ENCODE measurements around the gene RPL7L1.
"Not testable (repeated sequence)": the region's sequence is repeated elsewhere in the genome, so short reads cannot be mapped to it uniquely, and the experiment has no call there.

The RPL7L1 gene

DNA sequence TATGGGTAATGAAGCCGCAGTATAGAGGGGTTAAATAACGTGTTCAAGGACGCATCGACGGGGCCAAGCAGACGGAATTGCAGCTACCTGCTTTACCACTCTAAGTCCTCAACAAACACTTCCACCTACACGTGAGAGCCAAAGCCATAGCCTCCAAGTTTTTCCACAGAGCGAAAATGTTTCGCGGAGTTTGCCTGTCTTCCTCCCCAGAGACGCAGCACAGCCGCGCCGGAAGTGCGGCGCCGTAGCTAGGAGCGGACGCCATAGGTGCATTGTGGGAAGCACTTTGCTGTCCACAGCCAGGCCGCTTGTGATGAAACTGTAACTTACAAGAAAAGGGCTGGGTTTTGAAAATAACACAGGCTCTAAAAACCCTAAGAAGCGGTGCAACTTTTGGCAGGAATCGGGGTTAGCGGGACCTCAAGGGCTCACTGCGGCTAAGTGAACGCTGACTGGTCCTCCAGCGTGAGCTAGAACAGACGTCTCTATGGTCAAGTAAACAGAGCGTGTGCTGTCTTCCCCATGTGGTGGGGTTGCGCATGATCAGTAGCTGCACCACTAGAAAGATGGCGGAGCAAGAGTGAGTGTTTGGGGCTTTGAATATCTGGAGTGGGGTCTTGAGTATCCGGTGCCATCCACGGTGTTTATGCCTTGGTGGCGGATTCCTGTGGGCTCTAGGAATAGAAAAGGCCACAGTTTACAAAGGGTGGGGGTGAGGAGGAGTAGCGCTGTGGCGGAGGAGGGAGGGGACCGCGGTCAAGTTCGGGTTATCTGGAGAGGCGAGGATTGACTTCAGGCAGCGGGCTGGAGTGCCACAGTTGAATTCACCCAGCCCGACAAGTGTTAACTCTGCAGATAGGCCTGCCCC lies at the start of gene RPL7L1:
Gene RPL7L1 (plus strand): TSS at position 245 of the 868 bp plus-strand sequence. CDS start 295 bp downstream, at position 540.
- DNase-seq (ENCODE audit: low read depth), result peak; percentile 79

DNA sequence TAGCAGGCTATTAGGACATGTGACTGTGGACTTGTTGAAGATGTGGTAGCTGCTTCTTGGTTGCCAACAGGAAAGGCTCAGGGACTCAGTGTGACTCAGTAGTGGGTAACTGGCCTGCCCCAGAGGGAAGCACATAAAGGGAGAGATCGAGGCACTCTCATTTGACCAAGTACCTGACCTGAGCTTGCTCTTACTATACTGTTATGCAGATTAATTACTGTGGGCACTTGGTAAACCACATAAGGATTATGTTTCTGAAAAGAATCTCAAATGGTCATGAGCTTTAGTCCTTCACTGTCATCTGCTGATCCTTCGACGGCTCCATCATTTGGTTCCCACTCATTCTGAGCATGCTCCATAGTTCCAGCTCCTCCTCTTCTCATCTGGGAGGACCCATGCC lies 48.2 kb upstream of the RPL7L1 start:
- DNase-seq (ENCODE audit: low read depth), result no peak

DNA sequence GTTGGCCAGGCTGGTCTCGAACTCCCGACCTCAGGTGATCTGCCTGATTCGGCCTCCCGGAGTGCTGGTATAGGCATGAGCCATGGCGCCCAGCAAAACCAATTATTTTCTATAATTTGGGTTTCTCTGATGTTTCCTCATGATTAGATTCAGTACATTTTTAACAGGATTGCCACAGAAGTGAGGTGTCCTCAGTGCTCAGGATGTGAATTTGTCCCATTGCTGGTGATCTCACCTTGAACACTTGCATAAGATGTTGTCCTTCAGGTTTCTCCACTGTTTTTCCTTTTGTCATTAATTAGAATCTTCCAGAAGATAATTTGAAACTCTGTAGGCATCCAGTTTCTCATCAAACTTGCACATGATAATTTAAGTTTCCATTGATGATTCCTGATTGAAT lies 45.4 kb upstream of the RPL7L1 start:
- no peak for DNase-seq (ENCODE audit: low read depth)

DNA sequence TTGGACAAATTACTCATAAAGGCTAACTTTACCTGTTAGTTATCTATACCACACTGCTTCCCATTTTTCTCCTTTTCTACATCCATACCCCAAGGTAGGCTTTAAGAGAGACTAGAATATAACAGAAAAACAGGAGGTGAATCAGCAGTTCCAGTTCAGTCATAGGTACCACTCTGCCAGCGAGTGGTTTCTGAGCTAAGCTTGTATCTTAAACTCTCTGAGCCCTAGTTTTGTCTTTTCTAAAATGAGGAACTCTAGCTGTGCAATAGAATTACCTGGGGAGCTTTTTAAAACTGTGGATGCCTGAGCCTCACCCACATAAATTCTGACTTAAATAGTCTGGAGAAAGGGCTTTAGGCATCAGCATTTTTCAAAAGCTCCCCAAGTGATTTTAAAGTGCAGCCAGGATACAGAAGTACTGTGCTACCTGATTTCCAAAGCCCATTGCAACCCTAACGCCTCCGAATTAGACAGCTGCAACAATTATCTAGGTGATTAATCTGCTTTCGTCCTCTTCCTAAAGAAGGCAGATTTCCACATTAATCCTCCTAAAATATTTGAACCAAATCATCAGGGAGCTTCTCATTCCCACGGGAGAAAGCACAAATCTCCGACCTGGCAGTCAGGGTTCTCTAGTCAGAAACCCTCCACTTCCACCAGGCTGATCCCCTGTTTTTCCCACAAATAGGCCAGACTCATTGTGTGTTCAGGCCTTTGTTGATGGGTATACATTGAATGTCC lies 37.4 kb upstream of the RPL7L1 start:
- DNase-seq (ENCODE audit: low read depth), result no peak

DNA sequence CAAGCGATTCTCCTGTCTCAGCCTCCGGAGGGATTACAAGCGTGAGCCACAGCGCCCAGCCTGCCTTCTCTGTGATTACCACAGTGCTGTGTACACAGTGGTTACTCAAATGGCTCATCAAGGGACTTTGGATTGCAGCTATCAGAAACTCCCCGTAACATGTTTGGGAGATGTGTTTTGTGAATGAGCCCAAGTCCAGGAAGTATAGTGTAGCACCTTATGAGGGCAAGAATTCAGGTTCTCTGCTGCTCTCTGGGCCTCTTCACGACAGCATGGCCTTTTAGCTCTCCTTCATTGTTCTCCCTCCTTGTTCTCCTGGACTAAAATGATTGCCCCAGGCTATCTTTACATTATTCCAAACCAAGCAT lies 34.1 kb upstream of the RPL7L1 start:
- DNase-seq (ENCODE audit: low read depth), result no peak

DNA sequence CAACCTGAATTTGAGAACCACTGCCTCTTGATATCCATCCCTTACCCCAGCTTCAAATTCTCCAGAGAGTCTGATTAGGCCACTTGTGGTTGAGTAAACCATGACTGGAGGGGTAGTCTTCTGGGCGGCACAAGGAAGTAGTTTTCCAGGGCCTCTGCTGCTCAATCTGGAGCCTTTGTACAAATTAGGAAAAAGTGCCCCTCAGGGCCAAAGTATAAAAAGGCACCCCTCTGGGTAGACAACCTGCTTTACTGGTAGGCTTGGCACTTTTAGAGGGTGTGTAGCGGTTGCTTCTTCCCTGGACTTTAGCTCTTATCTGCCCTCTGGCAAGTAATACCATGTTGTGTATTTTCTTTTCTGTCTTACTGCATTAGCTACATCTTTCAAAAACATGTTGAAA lies 32.9 kb upstream of the RPL7L1 start:
- no peak for DNase-seq (ENCODE audit: low read depth)

DNA sequence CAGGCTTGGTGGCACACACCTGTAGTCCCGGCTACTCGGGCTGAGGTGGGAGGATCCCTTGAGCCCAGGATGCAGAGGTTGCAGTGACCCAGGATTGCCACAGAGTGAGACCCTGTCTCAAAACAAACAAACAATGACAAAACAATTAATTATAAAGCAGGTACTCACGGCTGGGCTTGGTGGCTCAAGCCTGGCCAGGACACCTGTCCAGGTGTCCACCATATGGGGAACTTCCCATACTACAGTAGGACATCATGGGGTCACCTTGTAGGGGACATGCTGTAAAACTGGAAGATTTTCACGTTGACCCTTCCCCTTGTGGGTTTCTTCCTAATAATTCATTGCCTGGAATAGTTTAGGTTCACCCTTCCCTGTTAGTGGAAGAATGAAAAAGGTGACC lies 30.7 kb upstream of the RPL7L1 start:
- no peak for DNase-seq (ENCODE audit: low read depth)

DNA sequence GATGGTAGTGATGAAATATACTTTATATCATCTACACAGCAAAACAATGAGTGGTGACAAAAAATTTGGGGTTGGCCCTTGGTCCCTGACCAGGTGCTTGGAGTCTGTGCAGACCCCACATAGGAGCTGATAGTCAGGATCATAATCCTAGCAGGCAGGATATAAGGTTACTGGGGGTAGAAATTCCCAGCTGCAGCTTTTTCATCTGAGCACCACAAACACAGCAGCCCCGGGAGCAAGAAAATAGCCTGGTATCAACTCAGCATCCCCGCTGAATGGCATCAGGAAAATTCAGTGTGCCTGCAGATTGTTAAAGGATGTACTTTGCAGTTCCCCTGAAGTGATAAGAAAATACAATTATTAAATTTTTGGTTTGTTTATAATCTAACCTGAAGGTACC lies 27.8 kb upstream of the RPL7L1 start:
- no peak for DNase-seq (ENCODE audit: low read depth)

DNA sequence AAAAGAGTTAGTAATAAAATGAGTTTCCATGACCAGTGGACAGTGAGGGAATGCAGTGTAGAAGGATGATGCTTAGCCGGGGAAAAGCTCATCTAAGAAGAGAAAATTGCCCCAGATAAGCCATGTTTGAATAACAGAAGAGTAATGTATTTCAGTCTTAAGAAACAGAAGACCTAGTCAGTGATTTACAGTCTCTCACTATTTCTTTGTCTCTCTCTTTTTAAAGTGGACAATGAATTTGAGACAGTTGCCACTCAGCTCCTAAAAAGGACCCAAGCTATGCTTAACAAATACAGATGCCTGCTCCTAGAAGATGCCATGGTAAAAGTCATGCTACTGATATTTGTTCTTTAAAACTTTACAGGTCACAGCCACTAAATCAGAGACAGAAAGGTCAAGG lies 19.4 kb upstream of the RPL7L1 start:
- DNase-seq (ENCODE audit: low read depth), result no peak

DNA sequence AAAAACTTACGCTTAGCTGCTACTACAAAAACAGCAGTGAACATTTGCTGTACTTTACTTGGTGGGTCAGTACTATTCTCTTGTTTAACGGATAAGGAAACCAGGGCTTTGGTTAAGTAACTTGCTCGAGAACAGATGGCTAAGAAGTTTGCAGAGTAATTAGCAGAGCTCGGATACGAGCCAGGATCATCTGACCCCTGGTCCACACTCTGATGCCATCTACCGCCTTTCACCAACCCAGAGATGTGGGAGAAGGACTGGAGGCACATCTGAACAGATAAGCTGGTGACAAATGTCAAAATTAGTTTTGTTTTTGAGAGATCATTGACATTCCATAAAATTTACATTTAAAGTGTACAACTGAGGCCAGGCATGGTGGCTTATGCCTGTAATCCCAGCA lies 18.9 kb upstream of the RPL7L1 start:
- DNase-seq (ENCODE audit: low read depth), result no peak

DNA sequence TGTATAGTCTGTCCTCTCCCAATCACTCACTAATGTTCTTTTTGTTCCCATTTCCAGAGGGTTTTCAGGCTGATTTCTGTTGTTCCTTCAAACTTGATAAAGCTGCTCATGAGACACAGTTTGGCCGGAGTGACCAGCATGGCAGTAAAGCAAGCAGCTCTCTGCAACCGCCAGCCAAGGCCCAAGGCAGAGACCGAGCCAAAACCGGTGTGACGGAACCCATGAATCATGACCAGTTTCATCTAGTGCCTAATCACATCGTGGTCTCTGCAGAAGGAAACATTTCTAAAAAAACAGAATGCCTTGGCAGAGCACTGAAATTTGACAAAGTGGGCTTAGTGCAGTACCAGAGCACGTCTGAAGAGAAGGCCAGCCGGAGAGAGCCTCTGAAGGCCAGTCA lies 14.8 kb upstream of the RPL7L1 start:
- DNase-seq (ENCODE audit: low read depth), result no peak

DNA sequence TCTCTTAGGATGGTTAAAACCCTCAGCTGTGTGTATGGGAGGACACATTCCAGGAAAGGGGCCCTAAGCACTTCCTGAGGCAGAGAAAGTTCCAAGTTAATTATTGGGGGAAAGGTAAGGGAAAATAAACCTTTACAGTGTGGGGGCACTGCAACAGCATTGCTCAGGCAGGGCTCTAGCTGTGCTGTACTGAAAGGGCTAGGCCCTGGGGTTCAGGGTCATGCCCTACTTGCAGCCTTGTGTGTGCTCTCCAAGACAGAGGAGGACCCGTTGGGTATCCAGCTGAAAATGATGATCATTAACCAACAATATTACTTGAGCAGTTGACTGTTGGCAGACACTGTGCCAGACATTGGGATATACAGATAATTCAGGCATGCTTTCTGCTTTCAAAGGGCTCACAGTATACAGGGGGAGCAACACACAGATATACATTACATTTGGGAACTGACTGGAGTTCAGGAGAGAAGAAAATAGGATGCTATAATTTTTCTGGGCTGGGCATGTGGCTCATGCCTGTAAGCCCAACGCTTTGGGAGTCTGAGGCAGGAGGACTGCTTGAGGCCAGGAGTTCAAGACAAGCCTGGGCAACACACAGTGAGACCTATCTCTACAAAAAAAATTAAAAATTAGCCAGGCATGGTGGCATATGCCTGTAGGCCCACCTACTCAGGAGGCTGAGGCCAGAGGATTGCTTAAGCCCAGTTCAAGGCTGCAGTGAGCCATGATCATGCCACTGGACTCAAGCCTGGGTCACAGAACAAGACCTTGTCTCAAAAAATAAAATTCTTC lies 9.1 kb upstream of the RPL7L1 start:
- DNase-seq (ENCODE audit: low read depth), result no peak

DNA sequence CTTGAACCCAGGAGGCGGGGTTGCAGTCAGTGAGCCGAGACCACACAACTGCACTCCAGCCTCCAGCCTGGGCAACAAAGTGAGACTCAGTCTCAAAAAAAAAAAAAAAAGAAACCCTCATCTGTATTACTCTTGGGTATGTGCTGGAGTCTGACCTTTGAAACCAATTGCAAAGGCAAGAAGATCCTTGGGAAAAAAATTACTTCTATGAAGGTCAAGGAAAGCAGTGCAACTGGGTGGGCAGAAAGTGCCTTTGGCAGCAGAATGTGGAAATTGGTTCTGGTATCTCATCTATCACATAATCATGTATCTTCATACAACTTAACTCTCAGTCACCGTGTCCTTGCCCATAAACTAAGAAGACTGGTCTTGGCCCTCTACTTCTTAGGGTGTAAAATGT lies 7.7 kb upstream of the RPL7L1 start:
- DNase-seq (ENCODE audit: low read depth), result no peak

DNA sequence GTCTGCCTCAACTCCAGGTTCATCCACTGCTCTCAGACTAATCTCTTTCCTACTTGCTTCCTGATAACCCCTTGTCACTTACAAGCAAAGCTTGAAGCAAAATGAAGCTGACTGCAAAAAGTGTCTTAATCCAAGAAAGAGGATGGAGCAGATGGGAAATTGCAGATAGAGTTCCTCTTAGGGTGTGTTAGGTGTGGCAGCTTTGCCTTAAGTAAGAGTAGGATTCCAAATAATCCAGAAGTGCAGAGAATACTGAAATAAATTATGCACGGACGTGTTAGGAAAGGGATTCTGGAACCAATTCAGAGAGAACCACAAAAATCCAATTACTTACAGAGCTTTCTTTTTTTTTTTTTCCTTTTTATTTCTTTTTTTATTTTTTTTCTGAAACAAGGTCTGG lies 6.1 kb upstream of the RPL7L1 start:
- DNase-seq (ENCODE audit: low read depth), result no peak

DNA sequence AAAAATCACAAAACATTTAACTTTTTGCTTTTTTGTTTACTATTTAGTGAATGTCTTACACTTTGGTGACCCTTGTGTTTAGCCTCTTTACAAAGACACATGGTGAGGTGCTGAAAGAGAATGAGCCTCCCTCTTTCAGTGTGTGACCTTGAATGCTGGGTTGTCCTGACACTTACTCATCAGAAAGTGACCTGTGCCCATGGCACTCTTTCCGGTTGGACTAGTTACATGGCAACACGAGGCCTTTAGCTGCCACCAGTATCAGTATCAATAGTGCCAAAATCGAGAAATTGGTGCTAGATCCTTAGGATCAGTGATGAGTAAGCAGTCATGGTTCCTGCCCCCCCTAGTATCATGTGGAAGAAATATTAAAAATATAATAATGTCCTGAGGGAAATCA lies 1.7 kb upstream of the RPL7L1 start:
- no peak for DNase-seq (ENCODE audit: low read depth)

DNA sequence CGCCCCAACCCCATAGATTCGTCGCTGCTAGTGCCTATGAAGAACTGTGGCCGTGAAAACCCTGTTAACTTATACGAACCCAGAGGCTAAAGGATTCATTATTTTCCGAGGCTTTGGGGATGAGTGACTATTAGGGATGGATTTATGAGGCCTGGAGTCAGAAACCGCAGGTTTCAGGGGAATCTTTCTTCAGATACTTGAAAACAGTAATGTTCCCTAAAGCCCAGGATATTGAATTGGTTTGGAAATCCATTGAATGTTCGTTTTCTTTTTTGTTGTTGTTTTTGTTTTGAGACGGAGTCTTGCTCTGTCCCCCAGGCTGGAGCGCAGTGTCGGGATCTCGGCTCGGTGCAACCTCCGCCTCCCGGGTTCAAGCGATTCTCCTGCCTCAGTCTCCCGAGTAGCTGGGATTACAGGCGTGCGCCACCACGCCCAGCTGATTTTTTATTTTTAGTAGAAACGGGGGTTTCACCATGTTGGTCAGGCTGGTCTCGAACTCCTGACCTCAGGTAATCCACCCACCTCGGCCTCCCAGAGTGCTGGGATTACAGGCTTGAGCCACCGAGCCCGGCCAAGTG lies 913 bp downstream of the RPL7L1 start:
- not testable (repeated sequence) for DNase-seq (ENCODE audit: low read depth)

DNA sequence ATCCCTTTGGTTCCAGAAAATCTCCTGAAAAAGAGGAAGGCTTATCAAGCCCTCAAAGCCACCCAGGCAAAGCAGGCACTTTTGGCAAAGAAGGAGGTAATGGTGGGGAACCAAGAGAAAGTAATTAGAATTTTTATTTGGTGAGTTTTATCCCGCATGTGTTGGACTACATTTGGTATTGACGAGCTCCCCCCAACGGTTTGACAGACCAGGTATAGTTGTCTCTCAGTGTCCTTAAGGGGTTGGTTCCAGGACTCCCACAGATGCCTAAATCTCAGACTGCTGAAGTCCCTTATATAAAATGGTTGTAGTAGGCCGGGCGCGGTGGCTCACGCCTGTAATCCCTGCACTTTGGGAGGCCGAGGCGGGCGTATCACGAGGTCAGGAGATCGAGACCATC lies 1.5 kb downstream of the RPL7L1 start:
- DNase-seq (ENCODE audit: low read depth), result not testable (repeated sequence)

DNA sequence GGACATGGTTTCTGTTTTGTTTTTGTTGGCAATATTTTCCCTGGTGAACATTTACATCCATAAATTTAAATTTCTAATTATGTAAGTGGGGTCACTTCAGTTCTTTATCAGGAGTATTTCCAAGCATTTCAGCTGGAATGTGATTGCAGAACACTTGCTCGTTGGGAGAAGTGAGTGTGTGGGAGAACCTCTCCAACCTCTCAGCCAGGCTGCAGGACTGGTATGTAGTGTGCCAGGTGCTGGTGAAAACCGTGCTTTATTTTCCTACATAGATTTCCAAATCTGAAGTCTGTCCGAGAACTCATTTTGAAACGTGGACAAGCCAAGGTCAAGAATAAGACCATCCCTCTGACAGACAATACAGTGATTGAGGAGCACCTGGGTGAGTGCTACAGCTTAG lies 6.3 kb downstream of the RPL7L1 start:
- no peak for DNase-seq (ENCODE audit: low read depth)

DNA sequence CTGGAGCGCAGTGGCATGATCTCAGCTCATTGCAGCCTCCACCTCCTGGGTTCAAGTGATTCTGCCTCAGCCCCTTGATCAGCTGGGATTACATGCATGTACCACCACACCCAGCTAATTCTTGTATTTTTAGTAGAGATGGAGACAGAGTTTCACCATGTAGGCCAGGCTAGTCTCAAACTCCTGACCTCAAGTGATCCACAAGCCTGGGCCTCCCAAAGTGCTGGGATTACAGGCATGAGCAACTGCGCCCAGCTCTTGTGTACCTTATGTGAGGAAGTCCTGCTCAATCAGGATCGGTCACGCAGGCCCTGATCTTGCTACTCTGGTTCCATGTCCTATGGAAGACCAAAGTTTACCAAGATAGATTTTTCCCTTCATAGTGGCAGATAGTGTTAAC lies 8.8 kb downstream of the RPL7L1 start:
- DNase-seq (ENCODE audit: low read depth), result not testable (repeated sequence)

DNA sequence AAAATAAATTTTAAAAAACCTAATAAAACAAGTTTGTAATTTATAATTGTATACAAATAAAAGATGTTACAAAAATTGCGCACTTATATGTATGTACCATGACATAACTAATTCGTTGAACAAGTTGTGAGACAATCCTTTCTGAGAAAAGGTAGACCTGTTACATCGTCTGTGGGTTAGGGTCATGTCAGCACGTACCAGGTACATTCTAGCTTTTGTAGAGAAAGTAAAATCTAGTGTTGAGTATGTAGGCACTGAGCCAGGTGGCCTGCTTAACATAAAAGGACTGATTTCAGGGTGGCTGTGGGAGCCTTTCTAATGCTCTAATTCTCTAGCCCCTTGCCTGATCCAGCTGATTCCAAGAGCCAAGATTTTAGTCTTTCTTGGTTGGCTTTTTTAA lies 10.4 kb downstream of the RPL7L1 start:
- no peak for DNase-seq (ENCODE audit: low read depth)

DNA sequence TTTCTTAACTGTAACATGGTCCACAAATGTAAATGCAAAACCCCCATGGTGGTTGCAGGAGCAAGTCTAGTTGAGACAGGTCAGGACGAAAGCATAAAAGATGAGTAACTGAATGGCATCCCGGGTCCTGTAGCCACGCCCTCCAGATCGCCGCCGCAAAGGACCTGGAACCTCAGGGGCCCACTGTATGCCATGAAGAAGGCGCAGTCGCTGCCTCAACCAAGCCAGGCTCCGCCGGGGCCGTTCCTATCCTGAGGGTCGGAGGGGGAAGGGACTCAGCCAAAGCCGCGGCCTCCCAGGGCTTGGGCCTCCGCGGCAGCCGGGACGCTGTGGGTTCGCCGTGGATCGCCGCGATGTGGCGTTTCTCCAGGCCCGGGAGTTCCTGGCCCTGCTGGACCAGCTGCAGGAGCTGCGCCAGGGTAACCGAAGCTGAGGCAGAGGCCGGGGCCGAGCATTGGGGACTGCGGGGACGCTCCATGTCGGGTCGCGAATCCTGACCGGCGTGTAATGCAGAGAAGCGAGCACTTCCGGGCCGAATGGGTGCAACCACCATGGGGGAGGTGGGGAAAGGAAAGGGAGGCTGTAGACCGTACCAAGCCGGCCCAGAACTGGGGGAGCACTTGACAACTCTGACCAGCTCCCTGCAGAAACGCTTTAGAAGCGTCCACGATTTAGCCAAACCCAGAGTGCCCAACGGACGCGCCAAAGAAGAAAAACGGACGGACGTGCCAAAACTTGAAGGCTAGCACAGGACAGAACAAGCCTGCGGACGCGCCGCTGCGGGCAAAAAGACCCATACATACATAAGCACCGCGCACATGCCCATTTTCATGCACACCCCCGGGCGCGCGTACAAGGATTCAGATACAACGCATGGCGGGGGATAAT lies 11.1 kb downstream of the RPL7L1 start:
- peak; percentile 94 for DNase-seq (ENCODE audit: low read depth)
